ENCODE data around the gene FAM3D. TPM values are rescaled to one million over a fixed set of nuclear protein-coding genes. Genes with fewer than 3 reads are reported as not detected.

FAM3D gene
- total RNA-seq, 1 experiment from 2014 or later: not detected

- no peak for ATAC-seq
- H3K27ac ChIP-seq (ENCODE audit: low read length): no peak overlapping the region
- H3K4me3 ChIP-seq (ENCODE audit: low read depth in 2 of 2, low read length in 2 of 2): no peak overlapping the region
- no TSS peak for BruUV-seq (replicated peaks)
- ChIA-PET CTCF (no interaction called here), POLR2A (no interaction called here)
- intact Hi-C loops (cut with micrococcal nuclease; ENCODE audit: unreplicated experiment) (no loop called here), in situ Hi-C loops (cut with HindIII; ENCODE audit: low pct_unique_long_range_greater_than_20kb, low sequenced_read_pairs) (no loop called here)
- H3K9me3 ChIP-seq (ENCODE audit: control insufficient read depth, insufficient read depth, low read depth, low read length): no peaks in the 10 kb centered on the region
- no peaks in the 10 kb centered on the region for H3K27me3 ChIP-seq (ENCODE audit: control insufficient read depth, insufficient read depth, low read length)
- no peaks in the 10 kb centered on the region for H3K4me1 ChIP-seq (ENCODE audit: control insufficient read depth, insufficient read depth, low read length)
- no peak for DNase-seq (ENCODE audit: low read depth, low spot score)
- TF ChIP-seq, protein P1, sequence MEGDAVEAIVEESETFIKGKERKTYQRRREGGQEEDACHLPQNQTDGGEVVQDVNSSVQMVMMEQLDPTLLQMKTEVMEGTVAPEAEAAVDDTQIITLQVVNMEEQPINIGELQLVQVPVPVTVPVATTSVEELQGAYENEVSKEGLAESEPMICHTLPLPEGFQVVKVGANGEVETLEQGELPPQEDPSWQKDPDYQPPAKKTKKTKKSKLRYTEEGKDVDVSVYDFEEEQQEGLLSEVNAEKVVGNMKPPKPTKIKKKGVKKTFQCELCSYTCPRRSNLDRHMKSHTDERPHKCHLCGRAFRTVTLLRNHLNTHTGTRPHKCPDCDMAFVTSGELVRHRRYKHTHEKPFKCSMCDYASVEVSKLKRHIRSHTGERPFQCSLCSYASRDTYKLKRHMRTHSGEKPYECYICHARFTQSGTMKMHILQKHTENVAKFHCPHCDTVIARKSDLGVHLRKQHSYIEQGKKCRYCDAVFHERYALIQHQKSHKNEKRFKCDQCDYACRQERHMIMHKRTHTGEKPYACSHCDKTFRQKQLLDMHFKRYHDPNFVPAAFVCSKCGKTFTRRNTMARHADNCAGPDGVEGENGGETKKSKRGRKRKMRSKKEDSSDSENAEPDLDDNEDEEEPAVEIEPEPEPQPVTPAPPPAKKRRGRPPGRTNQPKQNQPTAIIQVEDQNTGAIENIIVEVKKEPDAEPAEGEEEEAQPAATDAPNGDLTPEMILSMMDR (IDR thresholded peaks at IDR 0.05): no peak
- H3K36me3 ChIP-seq (ENCODE audit: control insufficient read depth, insufficient read depth, low read length): no peaks in the 10 kb centered on the region
Observed at GRCh38 chr3:58621086-58621830, 45.3 kb downstream of the FAM3D start.

- H3K27me3 ChIP-seq (ENCODE audit: control insufficient read depth, insufficient read depth, low read length): no peaks in the 10 kb centered on the region
- TF ChIP-seq POLR2AphosphoS5 (IDR thresholded peaks at IDR 0.05; ENCODE audit: low read depth, low read length) (no peak), SIN3A (IDR thresholded peaks at IDR 0.05; ENCODE audit: borderline replicate concordance, insufficient read depth, low read depth, low read length) (no peak), TCF7L2 (IDR thresholded peaks at IDR 0.05; ENCODE audit: low read depth, low read length) (no peak)
- TF ChIP-seq, protein P1 (IDR thresholded peaks at IDR 0.05): no peak
- TF ChIP-seq, protein P2, sequence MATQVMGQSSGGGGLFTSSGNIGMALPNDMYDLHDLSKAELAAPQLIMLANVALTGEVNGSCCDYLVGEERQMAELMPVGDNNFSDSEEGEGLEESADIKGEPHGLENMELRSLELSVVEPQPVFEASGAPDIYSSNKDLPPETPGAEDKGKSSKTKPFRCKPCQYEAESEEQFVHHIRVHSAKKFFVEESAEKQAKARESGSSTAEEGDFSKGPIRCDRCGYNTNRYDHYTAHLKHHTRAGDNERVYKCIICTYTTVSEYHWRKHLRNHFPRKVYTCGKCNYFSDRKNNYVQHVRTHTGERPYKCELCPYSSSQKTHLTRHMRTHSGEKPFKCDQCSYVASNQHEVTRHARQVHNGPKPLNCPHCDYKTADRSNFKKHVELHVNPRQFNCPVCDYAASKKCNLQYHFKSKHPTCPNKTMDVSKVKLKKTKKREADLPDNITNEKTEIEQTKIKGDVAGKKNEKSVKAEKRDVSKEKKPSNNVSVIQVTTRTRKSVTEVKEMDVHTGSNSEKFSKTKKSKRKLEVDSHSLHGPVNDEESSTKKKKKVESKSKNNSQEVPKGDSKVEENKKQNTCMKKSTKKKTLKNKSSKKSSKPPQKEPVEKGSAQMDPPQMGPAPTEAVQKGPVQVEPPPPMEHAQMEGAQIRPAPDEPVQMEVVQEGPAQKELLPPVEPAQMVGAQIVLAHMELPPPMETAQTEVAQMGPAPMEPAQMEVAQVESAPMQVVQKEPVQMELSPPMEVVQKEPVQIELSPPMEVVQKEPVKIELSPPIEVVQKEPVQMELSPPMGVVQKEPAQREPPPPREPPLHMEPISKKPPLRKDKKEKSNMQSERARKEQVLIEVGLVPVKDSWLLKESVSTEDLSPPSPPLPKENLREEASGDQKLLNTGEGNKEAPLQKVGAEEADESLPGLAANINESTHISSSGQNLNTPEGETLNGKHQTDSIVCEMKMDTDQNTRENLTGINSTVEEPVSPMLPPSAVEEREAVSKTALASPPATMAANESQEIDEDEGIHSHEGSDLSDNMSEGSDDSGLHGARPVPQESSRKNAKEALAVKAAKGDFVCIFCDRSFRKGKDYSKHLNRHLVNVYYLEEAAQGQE (IDR thresholded peaks at IDR 0.05; ENCODE audit: insufficient read depth in 1 of 2, low read depth in 2 of 2, low read length in 1 of 2): no peak
- no peaks in the 10 kb centered on the region for H3K36me3 ChIP-seq (ENCODE audit: control insufficient read depth, insufficient read depth, low read length)
- ChIA-PET POLR2A (no interaction called here), CTCF (no interaction called here)
- in situ Hi-C loops (cut with HindIII; ENCODE audit: low pct_unique_long_range_greater_than_20kb, low sequenced_read_pairs): no loop called here
- no peaks in the 10 kb centered on the region for H3K9me3 ChIP-seq (ENCODE audit: control insufficient read depth, insufficient read depth, low read depth, low read length)
- DNase-seq (ENCODE audit: low read depth, low spot score) (no peak), ATAC-seq (no peak)
- H3K4me1 ChIP-seq (ENCODE audit: control insufficient read depth, insufficient read depth, low read length): no peaks in the 10 kb centered on the region
- intact Hi-C loops (cut with micrococcal nuclease; ENCODE audit: unreplicated experiment): no loop called here
- no peak overlapping the region for H3K27ac ChIP-seq (ENCODE audit: low read length)
- no TSS peak for BruUV-seq (replicated peaks)
- no peak overlapping the region for H3K4me3 ChIP-seq (ENCODE audit: low read depth in 2 of 2, low read length in 2 of 2)
Observed at GRCh38 chr3:58620421-58620820, 46.2 kb downstream of the FAM3D start.

All from Panc1 (cell line).